GM12878 (cell line): Measurements from ENCODE around the gene SPRYD3. TPM values are rescaled to one million over a fixed set of nuclear protein-coding genes. Genes with fewer than 3 reads are reported as not detected.
A peak's percentile ranks its signal among the peaks of the same experiment; 100 is the strongest.

Experiments
- ATAC-seq: fragments of 200-7000 bp; cut with Tn5 transposase; 3 replicates; pipeline ENCODE4 v1.9.1; 2020; ENCODE audit warnings: mild to moderate bottlenecking, moderate library complexity
- BruUV-seq: library from RNA; stranded (reverse); fragments of 400-500 nt; replicated peaks from 2 replicates; lab custom pipeline; 2021; lab: Mats Ljungman, UMichigan
- CTCF ChIA-PET: fragments of 300-600 bp; sonication (Branson Sonifier 250); formaldehyde crosslinking; extraction: SDS; loops from one replicate; lab custom pipeline; 2021; ENCODE audit warnings: inconsistent platforms; lab: Yijun Ruan, JAX
- POLR2A ChIA-PET: fragments of 350-600 bp; formaldehyde crosslinking; extraction: SDS; loops from one replicate; lab custom pipeline; 2021; ENCODE audit warnings: inconsistent platforms; lab: Charles Lee
- RAD21 ChIA-PET: fragments of 300-600 bp; sonication (Branson Sonifier 250); formaldehyde crosslinking; loops from one replicate; lab custom pipeline; 2023; ENCODE audit warnings: antibody characterized with exemption; ENCODE audit not compliant: unreplicated experiment; lab: Charles Lee
- SMC1A ChIA-PET: fragments of 300-600 bp; sonication (Branson Sonifier 250); formaldehyde crosslinking; loops from one replicate; lab custom pipeline; 2023; ENCODE audit not compliant: unreplicated experiment, uncharacterized antibody; lab: Charles Lee
- DNase-seq: peaks from one replicate; pipeline ENCODE4 v3.0.0-alpha.2; 2011; ENCODE audit warnings: low read depth, low spot score
- FAIRE-seq: peaks from 3 replicates; lab custom pipeline; 2011; peaks lifted over from hg19 to GRCh38; lab: Jason Lieb, UNC
- H2AFZ ChIP-seq: 2 replicates; pipeline ENCODE4 v1.6.0; 2011; ENCODE audit warnings: low read depth, low read length, control low read depth; ENCODE audit not compliant: control insufficient read depth
- H3K27ac ChIP-seq: 2 replicates; pipeline ENCODE4 v1.5.1; 2011; ENCODE audit warnings: control low read depth; ENCODE audit not compliant: control insufficient read depth, insufficient read depth
- H3K27me3 ChIP-seq, 2 experiments: replicated peaks in 1 of 2; 2 replicates each; pipeline versions ENCODE4 v1.6.0 to v1.6.1; 2011; ENCODE audit warnings: low read length in 1 of 2; ENCODE audit not compliant: control insufficient read depth in 2 of 2, insufficient read depth in 2 of 2
- H3K36me3 ChIP-seq, 2 experiments: 2 replicates each; pipeline ENCODE4 v1.5.1; 2011; ENCODE audit warnings: low read length in 1 of 2; ENCODE audit not compliant: control insufficient read depth in 2 of 2, insufficient read depth in 2 of 2
- H3K4me1 ChIP-seq: 2 replicates; pipeline ENCODE4 v1.6.1; 2011; ENCODE audit warnings: mild to moderate bottlenecking, low read length, moderate library complexity, mixed read lengths; ENCODE audit not compliant: control insufficient read depth, insufficient read depth
- H3K4me2 ChIP-seq: 2 replicates; pipeline ENCODE4 v1.6.0; 2011; ENCODE audit warnings: control low read depth; ENCODE audit not compliant: control insufficient read depth, insufficient read depth
- H3K4me3 ChIP-seq: fragments of 200-600 bp; sonication (generic); 2 replicates; pipeline ENCODE4 v1.5.1; 2016
- H3K79me2 ChIP-seq: 2 replicates; pipeline ENCODE4 v1.6.0; 2011; ENCODE audit warnings: low read length; ENCODE audit not compliant: control insufficient read depth, insufficient read depth
- H3K9ac ChIP-seq: 2 replicates; pipeline ENCODE4 v1.8.0; 2011; ENCODE audit warnings: low read length, control low read depth, mixed read lengths; ENCODE audit not compliant: control insufficient read depth, insufficient read depth
- H3K9me3 ChIP-seq: replicated peaks from 3 replicates; pipeline ENCODE4 v1.5.1; 2011; ENCODE audit warnings: mild to moderate bottlenecking, low read length; ENCODE audit not compliant: control insufficient read depth, insufficient read depth
- H4K20me1 ChIP-seq: 2 replicates; pipeline ENCODE4 v1.6.0; 2011; ENCODE audit not compliant: control insufficient read depth, insufficient read depth
- NBN ChIP-seq: fragments of 450-650 bp; IDR thresholded peaks from 2 replicates; pipeline ENCODE4 v1.6.1; 2016
- POLR2A ChIP-seq: IDR thresholded peaks from 2 replicates; pipeline ENCODE4 v1.6.1; 2011; ENCODE audit warnings: low read depth, mild to moderate bottlenecking, low read length
- POLR2AphosphoS2 ChIP-seq: IDR thresholded peaks from 2 replicates; pipeline ENCODE4 v1.6.1; 2011; ENCODE audit warnings: low read depth, mild to moderate bottlenecking, low read length, improper control_type of control experiment, moderate library complexity
- POLR2AphosphoS5 ChIP-seq: IDR thresholded peaks from 2 replicates; pipeline ENCODE4 v1.6.1; 2011; ENCODE audit warnings: mild to moderate bottlenecking, low read length, inconsistent platforms
- RCOR1 ChIP-seq: conservative IDR thresholded peaks from 2 replicates; pipeline ENCODE4 v1.6.1; 2012; ENCODE audit warnings: low read depth, low read length, improper control_type of control experiment
- TBL1XR1 ChIP-seq: IDR thresholded peaks from 2 replicates; pipeline ENCODE4 v1.6.1; 2012; ENCODE audit warnings: low read depth, low read length, improper control_type of control experiment
- ZBED1 ChIP-seq: IDR thresholded peaks from 2 replicates; pipeline ENCODE4 v1.6.1; 2016; ENCODE audit warnings: borderline replicate concordance
- ZNF384 ChIP-seq: IDR thresholded peaks from 2 replicates; pipeline ENCODE4 v1.6.1; 2012; ENCODE audit warnings: low read depth, mild to moderate bottlenecking, low read length, improper control_type of control experiment, borderline replicate concordance
- ZSCAN29 ChIP-seq: fragments of 450-650 bp; IDR thresholded peaks from 2 replicates; pipeline ENCODE4 v1.6.1; 2017; ENCODE audit warnings: mild to moderate bottlenecking, moderate library complexity
- WGBS: methylation state at CpG from one replicate; pipeline ENCODE4 v1.1.6; 2016; ENCODE audit warnings: low lambda C conversion rate; ENCODE audit not compliant: insufficient replicate concordance, insufficient coverage; ENCODE audit errors: missing lambda C conversion rate; 5-methylcytosine and 5-hydroxymethylcytosine counted together
- in situ Hi-C: fragments of 300-500 bp; cut with MboI; formaldehyde crosslinking; loops from 9 replicates; pipeline ENCODE4 v1.14.3; 2018; ENCODE audit warnings: mixed read lengths
- intact Hi-C: fragments of 100-400 bp; cut with micrococcal nuclease; formaldehyde crosslinking; loops from one replicate; pipeline ENCODE4 v1.14.2; 2022; ENCODE audit not compliant: unreplicated experiment
- polyA plus RNA-seq, 11 experiments: library from polyadenylated mRNA; depleted of rRNA in 4 of 11; unstranded in 6 of 11; stranded (reverse) in 5 of 11; fragments of >200 nt; fragmentation: Nextera tagmentation in 4 of 11; fragmentation: Illumina TruSeq in 1 of 11; extraction: Ambion mirVana in 4 of 11; extraction: Trizol in 1 of 11; gene quantifications; 1 replicate in 1 of 11; 2 replicates in 10 of 11; pipeline versions ENCODE4 v1.2.1 to v1.2.3, GENCODE V29; 2011 to 2016; ENCODE audit warnings: inconsistent platforms in 2 of 11, missing spikeins in 2 of 11, low read depth in 1 of 11
- total RNA-seq, 4 experiments: library from RNA; depleted of rRNA in 3 of 4; stranded (reverse); fragments of >200 nt in 3 of 4; fragmentation: Illumina TruSeq in 1 of 4; extraction: Trizol in 1 of 4; gene quantifications; 2 replicates each; pipeline versions ENCODE4 v1.2.1 to v1.2.3, GENCODE V29; 2013 to 2021
- TF ChIP-seq, protein P1 (sequence below), 3 experiments: IDR thresholded peaks in 2 of 3; conservative IDR thresholded peaks in 1 of 3; 2 replicates each; pipeline ENCODE4 v1.5.1; 2011; ENCODE audit warnings: low read depth in 3 of 3, low read length in 3 of 3, mild to moderate bottlenecking in 3 of 3, control low read depth in 2 of 3, moderate library complexity in 2 of 3, inconsistent platforms in 1 of 3, mixed read lengths in 1 of 3; ENCODE audit not compliant: control insufficient read depth in 2 of 3, insufficient read depth in 1 of 3; ENCODE audit errors: extremely low read depth in 1 of 3
- TF ChIP-seq, protein P2 (sequence below): IDR thresholded peaks from 2 replicates; pipeline ENCODE4 v1.6.1; 2012; ENCODE audit warnings: low read length, inconsistent platforms

SPRYD3 gene
- total and polyA plus RNA-seq, 10 of the 15 experiments (the other 5 are each of a cell fraction or from before 2014, with no cell fraction given), result 2.3 to 26.4 (median 20.2) TPM

DNA sequence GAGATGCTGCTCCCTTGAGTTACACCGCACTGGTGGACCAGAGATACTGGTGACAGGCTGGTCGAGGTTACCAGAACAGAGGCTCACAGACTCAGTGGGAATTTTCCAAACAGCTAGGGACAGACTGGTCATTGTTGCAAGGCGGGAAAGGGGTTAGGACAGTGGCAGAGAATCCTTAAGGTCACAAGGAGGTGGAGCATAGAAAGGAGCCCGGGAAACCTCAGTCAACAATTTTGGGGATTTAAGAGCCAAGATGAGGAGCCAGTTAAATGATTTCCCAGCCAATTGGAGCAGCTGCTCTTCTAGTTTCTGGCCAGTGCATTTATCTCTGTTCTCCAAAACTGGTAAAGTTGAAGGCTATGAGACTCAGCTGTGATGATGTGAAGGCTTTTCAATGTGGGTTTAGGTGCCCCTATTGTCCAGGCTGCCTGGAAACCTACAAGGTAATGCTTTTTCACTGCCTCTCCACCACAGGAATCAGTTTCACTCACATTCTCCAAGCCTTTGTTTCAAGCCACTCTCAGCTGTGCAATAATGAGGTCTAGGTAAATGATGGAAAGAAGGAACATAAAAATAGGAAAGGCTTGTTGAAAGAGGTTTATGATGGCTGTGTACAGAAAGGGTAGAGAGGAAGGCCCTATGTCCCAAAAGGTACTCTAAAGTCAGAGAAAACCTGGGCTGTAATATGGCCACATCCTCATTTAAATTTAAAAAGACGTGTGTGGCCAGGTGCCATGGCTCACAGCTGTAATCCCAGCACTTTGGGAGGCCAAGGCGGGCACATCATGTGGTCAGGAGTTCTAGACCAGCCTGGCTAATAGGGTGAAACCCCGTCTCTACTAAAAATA is 36.4 kb downstream of the SPRYD3 start:
- Histone ChIP-seq H3K4me3 (no peak overlapping the region), H2AFZ (no peak overlapping the region), H3K4me2 (no peak overlapping the region), H3K36me3 (peaks cover 4 to 22% of the 10 kb centered on the region in 2 experiments), H3K9me3 (no peaks in the 10 kb centered on the region), H3K4me1 (peaks cover 4% of the 10 kb centered on the region), H3K27me3 (no peaks in the 10 kb centered on the region), H3K79me2 (no peaks in the 10 kb centered on the region), H3K9ac (no peak overlapping the region), H3K27ac (no peak overlapping the region), H4K20me1 (no peaks in the 10 kb centered on the region)
- in situ Hi-C loops, result no loop called here
- no peak for DNase-seq
- ChIA-PET CTCF (interaction anchor here (0.6 to 1.4 kb wide), 2 partner anchors 12 to 23 kb away, joined by 4 to 7 read pairs; no protein-coding TSS in a partner anchor), POLR2A (no interaction called here), RAD21 (no interaction called here), SMC1A (no interaction called here)
- intact Hi-C loops, result no loop called here
- BruUV-seq, result no TSS peak
- 79% methylated on average over 7 of the region's 7 CpGs for WGBS
- no peak for FAIRE-seq
- ATAC-seq, result no peak
- TF ChIP-seq RCOR1, result no peak
- TF ChIP-seq POLR2A, result peak; percentile 48; the same call in 1 of the 2 replicates
- peak; percentile 59 for TF ChIP-seq POLR2AphosphoS5
- TF ChIP-seq, protein P1, sequence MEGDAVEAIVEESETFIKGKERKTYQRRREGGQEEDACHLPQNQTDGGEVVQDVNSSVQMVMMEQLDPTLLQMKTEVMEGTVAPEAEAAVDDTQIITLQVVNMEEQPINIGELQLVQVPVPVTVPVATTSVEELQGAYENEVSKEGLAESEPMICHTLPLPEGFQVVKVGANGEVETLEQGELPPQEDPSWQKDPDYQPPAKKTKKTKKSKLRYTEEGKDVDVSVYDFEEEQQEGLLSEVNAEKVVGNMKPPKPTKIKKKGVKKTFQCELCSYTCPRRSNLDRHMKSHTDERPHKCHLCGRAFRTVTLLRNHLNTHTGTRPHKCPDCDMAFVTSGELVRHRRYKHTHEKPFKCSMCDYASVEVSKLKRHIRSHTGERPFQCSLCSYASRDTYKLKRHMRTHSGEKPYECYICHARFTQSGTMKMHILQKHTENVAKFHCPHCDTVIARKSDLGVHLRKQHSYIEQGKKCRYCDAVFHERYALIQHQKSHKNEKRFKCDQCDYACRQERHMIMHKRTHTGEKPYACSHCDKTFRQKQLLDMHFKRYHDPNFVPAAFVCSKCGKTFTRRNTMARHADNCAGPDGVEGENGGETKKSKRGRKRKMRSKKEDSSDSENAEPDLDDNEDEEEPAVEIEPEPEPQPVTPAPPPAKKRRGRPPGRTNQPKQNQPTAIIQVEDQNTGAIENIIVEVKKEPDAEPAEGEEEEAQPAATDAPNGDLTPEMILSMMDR (IDR thresholded peaks at IDR 0.05 in 2 of 3, conservative IDR thresholded peaks at IDR 0.05 in 1 of 3; ENCODE audit: control insufficient read depth in 2 of 3, extremely low read depth in 1 of 3, insufficient read depth in 1 of 3, low read depth in 3 of 3, low read length in 3 of 3), result no peak
- TF ChIP-seq TBL1XR1, result no peak
- no peak for TF ChIP-seq ZBED1
- TF ChIP-seq ZSCAN29, result no peak
- TF ChIP-seq POLR2AphosphoS2, result peak; percentile 24; the same call in 1 of the 2 replicates
- no peak for TF ChIP-seq NBN
- no peak for TF ChIP-seq ZNF384
- TF ChIP-seq, protein P2, sequence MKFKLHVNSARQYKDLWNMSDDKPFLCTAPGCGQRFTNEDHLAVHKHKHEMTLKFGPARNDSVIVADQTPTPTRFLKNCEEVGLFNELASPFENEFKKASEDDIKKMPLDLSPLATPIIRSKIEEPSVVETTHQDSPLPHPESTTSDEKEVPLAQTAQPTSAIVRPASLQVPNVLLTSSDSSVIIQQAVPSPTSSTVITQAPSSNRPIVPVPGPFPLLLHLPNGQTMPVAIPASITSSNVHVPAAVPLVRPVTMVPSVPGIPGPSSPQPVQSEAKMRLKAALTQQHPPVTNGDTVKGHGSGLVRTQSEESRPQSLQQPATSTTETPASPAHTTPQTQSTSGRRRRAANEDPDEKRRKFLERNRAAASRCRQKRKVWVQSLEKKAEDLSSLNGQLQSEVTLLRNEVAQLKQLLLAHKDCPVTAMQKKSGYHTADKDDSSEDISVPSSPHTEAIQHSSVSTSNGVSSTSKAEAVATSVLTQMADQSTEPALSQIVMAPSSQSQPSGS, result no peak
